H1 (cell line): ENCODE results near the gene CBLC. TPM values are rescaled to one million over a fixed set of nuclear protein-coding genes. Genes with fewer than 3 reads are reported as not detected.
A peak's percentile ranks its signal among the peaks of the same experiment; 100 is the strongest.

Experiments used
- BRCA1 ChIP-seq: IDR thresholded peaks from 2 replicates; pipeline ENCODE4 v1.6.1; 2012; ENCODE audit warnings: low read depth, low read length, improper control_type of control experiment
- CBX8 ChIP-seq: fragments of 300-800, 300-1000 bp; sonication (generic); IDR thresholded peaks from 2 replicates; pipeline ENCODE4 v1.7.1; 2016; ENCODE audit warnings: low read depth, low read length, borderline replicate concordance
- CEBPB ChIP-seq: IDR thresholded peaks from 2 replicates; pipeline ENCODE4 v1.6.1; 2012; ENCODE audit warnings: low read depth, low read length
- CHD1 ChIP-seq: IDR thresholded peaks from 2 replicates; pipeline ENCODE4 v1.6.1; 2012; ENCODE audit warnings: low read depth, low read length, improper control_type of control experiment
- CTCF ChIP-seq, 3 experiments: IDR thresholded peaks; 1 replicate in 2 of 3; 2 replicates in 1 of 3; pipeline versions ENCODE4 v1.5.1 to v1.6.1; 2011; ENCODE audit warnings: low read length in 3 of 3, mild to moderate bottlenecking in 3 of 3, inconsistent platforms in 2 of 3, low read depth in 1 of 3, moderate library complexity in 1 of 3; ENCODE audit not compliant: insufficient read depth in 1 of 3; ENCODE audit errors: control extremely low read depth in 1 of 3
- FOSL1 ChIP-seq: IDR thresholded peaks from 2 replicates; pipeline ENCODE4 v1.6.1; 2011; ENCODE audit warnings: mild to moderate bottlenecking, low read depth, low read length, moderate library complexity; ENCODE audit not compliant: insufficient read depth
- HDAC2 ChIP-seq, 2 experiments: fragments of 300-600 bp in 1 of 2; sonication (generic) in 1 of 2; IDR thresholded peaks; 2 replicates each; pipeline ENCODE4 v1.6.1; 2011 to 2012; ENCODE audit warnings: low read depth in 2 of 2, low read length in 2 of 2, mild to moderate bottlenecking in 2 of 2, moderate library complexity in 2 of 2, borderline replicate concordance in 1 of 2, inconsistent platforms in 1 of 2
- KDM1A ChIP-seq: fragments of 200-600, 300-600 bp; sonication (generic); IDR thresholded peaks from 2 replicates; pipeline ENCODE4 v1.7.1; 2016; ENCODE audit warnings: mild to moderate bottlenecking, low read length, borderline replicate concordance
- PHF8 ChIP-seq: fragments of 200-600 bp; sonication (generic); conservative IDR thresholded peaks from 2 replicates; pipeline ENCODE4 v1.7.1; 2012; ENCODE audit warnings: low read depth, mild to moderate bottlenecking, inconsistent platforms, low read length, moderate library complexity
- RXRA ChIP-seq: IDR thresholded peaks from 2 replicates; pipeline ENCODE4 v1.6.1; 2011; ENCODE audit warnings: low read depth, mild to moderate bottlenecking, low read length, moderate library complexity; ENCODE audit not compliant: insufficient read depth
- SIN3A ChIP-seq, 2 experiments: IDR thresholded peaks in 1 of 2; conservative IDR thresholded peaks in 1 of 2; 2 replicates each; pipeline ENCODE4 v1.6.1; 2011 to 2012; ENCODE audit warnings: low read length in 2 of 2, improper control_type of control experiment in 1 of 2, low read depth in 1 of 2, mild to moderate bottlenecking in 1 of 2
- SP1 ChIP-seq: IDR thresholded peaks from 2 replicates; pipeline ENCODE4 v1.6.1; 2011; ENCODE audit warnings: low read depth, low read length
- SRF ChIP-seq: IDR thresholded peaks from 2 replicates; pipeline ENCODE4 v1.6.1; 2011; ENCODE audit warnings: mild to moderate bottlenecking, low read depth, low read length, moderate library complexity
- TAF1 ChIP-seq: IDR thresholded peaks from 2 replicates; pipeline ENCODE4 v1.6.1; 2011; ENCODE audit warnings: mild to moderate bottlenecking, low read depth, low read length
- TBP ChIP-seq: IDR thresholded peaks from 2 replicates; pipeline ENCODE4 v1.6.1; 2011; ENCODE audit warnings: low read depth, low read length, improper control_type of control experiment
- polyA plus RNA-seq, 7 experiments: library from polyadenylated mRNA; depleted of rRNA in 3 of 7; stranded (reverse) in 5 of 7; unstranded in 2 of 7; fragments of >200 nt in 5 of 7; fragments of 200-250 nt in 2 of 7; gene quantifications; 1 replicate in 5 of 7; 2 replicates in 1 of 7; 4 replicates in 1 of 7; pipeline versions ENCODE4 v1.2.1 to v1.2.3, GENCODE V29; 2011 to 2013; ENCODE audit warnings: missing spikeins in 2 of 7, mixed read lengths in 2 of 7
- total RNA-seq: library from RNA; stranded (reverse); fragmentation: NEBNext Ultra II Directional; extraction: Animal tissue kit (Norgen Biotek cat#: 25700); gene quantifications from 2 replicates; pipeline ENCODE4 v1.2.1, GENCODE V29; 2021
- TF ChIP-seq, protein P1 (sequence below): IDR thresholded peaks from 2 replicates; pipeline ENCODE4 v1.6.1; 2012; ENCODE audit warnings: inconsistent platforms
- TF ChIP-seq, protein P2 (sequence below): IDR thresholded peaks from 2 replicates; pipeline ENCODE4 v1.6.1; 2012; ENCODE audit warnings: low read length, inconsistent platforms

Gene CBLC
- total and polyA plus RNA-seq, 2 of the 8 experiments (the other 6 are each of a cell fraction or from before 2014, with no cell fraction given): 17.4 to 35.7 TPM

- TF ChIP-seq, protein P1, sequence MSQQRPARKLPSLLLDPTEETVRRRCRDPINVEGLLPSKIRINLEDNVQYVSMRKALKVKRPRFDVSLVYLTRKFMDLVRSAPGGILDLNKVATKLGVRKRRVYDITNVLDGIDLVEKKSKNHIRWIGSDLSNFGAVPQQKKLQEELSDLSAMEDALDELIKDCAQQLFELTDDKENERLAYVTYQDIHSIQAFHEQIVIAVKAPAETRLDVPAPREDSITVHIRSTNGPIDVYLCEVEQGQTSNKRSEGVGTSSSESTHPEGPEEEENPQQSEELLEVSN: no peak
- TF ChIP-seq CTCF (IDR thresholded peaks at IDR 0.05; ENCODE audit: control extremely low read depth in 1 of 3, insufficient read depth in 1 of 3, low read depth in 1 of 3, low read length in 3 of 3) (no peak), FOSL1 (no peak), SIN3A (conservative IDR thresholded peaks at IDR 0.05 in 1 of 2, IDR thresholded peaks at IDR 0.05 in 1 of 2; ENCODE audit: low read depth in 1 of 2, low read length in 2 of 2) (no peak), SRF (no peak), BRCA1 (no peak), CHD1 (no peak), HDAC2 (IDR thresholded peaks at IDR 0.05; ENCODE audit: borderline replicate concordance in 1 of 2, low read depth in 2 of 2, low read length in 2 of 2) (0 out of 4 replicates have a peak, but pooled peaks of 1 of the 2 experiments have one; percentile 42), CEBPB (no peak), SP1 (no peak), TBP (0 out of 2 replicates have a peak, but pooled peaks have one; percentile 15), RXRA (no peak), PHF8 (no peak; the same call in 1 of the 2 replicates), TAF1 (peak; percentile 62; the same call in 1 of the 2 replicates), CBX8 (no peak), KDM1A (no peak)
- TF ChIP-seq, protein P2, sequence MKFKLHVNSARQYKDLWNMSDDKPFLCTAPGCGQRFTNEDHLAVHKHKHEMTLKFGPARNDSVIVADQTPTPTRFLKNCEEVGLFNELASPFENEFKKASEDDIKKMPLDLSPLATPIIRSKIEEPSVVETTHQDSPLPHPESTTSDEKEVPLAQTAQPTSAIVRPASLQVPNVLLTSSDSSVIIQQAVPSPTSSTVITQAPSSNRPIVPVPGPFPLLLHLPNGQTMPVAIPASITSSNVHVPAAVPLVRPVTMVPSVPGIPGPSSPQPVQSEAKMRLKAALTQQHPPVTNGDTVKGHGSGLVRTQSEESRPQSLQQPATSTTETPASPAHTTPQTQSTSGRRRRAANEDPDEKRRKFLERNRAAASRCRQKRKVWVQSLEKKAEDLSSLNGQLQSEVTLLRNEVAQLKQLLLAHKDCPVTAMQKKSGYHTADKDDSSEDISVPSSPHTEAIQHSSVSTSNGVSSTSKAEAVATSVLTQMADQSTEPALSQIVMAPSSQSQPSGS: no peak
Measured at GRCh38 chr19:44847144-44848035, 69.7 kb downstream of the CBLC start (continued).
